CD4-positive, alpha-beta T cell treated with Interleukin-15 for 4 hours (primary cell): ENCODE results near the gene USF1.
"Not testable (repeated sequence)": the region's sequence is repeated elsewhere in the genome, so short reads cannot be mapped to it uniquely, and the experiment has no call there.

ENCODE experiments used
- DNase-seq: peaks from one replicate; pipeline ENCODE4 v3.0.0-alpha.2; 2020; ENCODE audit warnings: low spot score

USF1 gene

GRCh38 chr1:161048949-161049722, 3.4 kb upstream of the USF1 start:
- no peak for DNase-seq

- DNase-seq = no peak
Measured at GRCh38 chr1:161047436-161048420, 2.0 kb upstream of the USF1 start.

- no peak for DNase-seq
Measured at GRCh38 chr1:161046605-161047228, 940 bp upstream of the USF1 start.

GRCh38 chr1:161044908-161045735, 655 bp downstream of the USF1 start:
- DNase-seq = peak; percentile 64

GRCh38 chr1:161044535-161044907, 1.3 kb downstream of the USF1 start:
- DNase-seq = peak; percentile 65

- no peak for DNase-seq
Measured at GRCh38 chr1:161039546-161039945, 6.2 kb downstream of the USF1 start.

- no peak for DNase-seq
Measured at GRCh38 chr1:161039154-161039545, 6.6 kb downstream of the USF1 start.

GRCh38 chr1:161038523-161039153, 7.1 kb downstream of the USF1 start, which contains the start of gene TSTD1:
TSS of gene TSTD1 (minus strand) at chr1:161038964. CDS start at chr1:161038889, 75 bp downstream.
- peak; percentile 84 for DNase-seq

GRCh38 chr1:161037661-161038522, 7.9 kb downstream of the USF1 start:
- no peak for DNase-seq

GRCh38 chr1:161033751-161034150, 12.0 kb downstream of the USF1 start:
- DNase-seq = peak; percentile 45

- no peak for DNase-seq
Measured at GRCh38 chr1:161032409-161032808, 13.4 kb downstream of the USF1 start.

- no peak for DNase-seq
Measured at GRCh38 chr1:161031874-161032273, 13.9 kb downstream of the USF1 start.

- DNase-seq = not testable (repeated sequence)
Measured at GRCh38 chr1:161029466-161029865, 16.3 kb downstream of the USF1 start.

GRCh38 chr1:161026954-161027353, 18.8 kb downstream of the USF1 start:
- not testable (repeated sequence) for DNase-seq

GRCh38 chr1:161022432-161022831, 23.3 kb downstream of the USF1 start:
- not testable (repeated sequence) for DNase-seq

- DNase-seq = no peak
Measured at GRCh38 chr1:161021970-161022353, 23.8 kb downstream of the USF1 start.

GRCh38 chr1:161021165-161021969, 24.4 kb downstream of the USF1 start:
- peak; percentile 93 for DNase-seq

- peak; percentile 31 for DNase-seq
Measured at GRCh38 chr1:161020509-161021164, 25.1 kb downstream of the USF1 start, which contains the start of gene F11R. TSS of gene F11R (minus strand) at chr1:161021152. CDS start at chr1:161021073, 79 bp downstream.
